GM12878 (cell line): Measurements from ENCODE around the gene MAB21L4.

ENCODE experiments used
- CREM ChIP-seq: IDR thresholded peaks from 2 replicates; pipeline ENCODE4 v1.6.1; 2014; ENCODE audit warnings: antibody characterized with exemption, low read depth
- FOXM1 ChIP-seq: IDR thresholded peaks from 2 replicates; pipeline ENCODE4 v1.6.1; 2012; ENCODE audit warnings: low read depth, mild to moderate bottlenecking, inconsistent platforms, low read length, moderate library complexity
- NFIC ChIP-seq: IDR thresholded peaks from 2 replicates; pipeline ENCODE4 v1.6.1; 2012; ENCODE audit warnings: low read depth, mild to moderate bottlenecking, inconsistent platforms, low read length, moderate library complexity
- PAX8 ChIP-seq: fragments of 450-650 bp; IDR thresholded peaks from 2 replicates; pipeline ENCODE4 v1.6.1; 2017; ENCODE audit warnings: mild to moderate bottlenecking, moderate library complexity
- POLR2A ChIP-seq: IDR thresholded peaks from 2 replicates; pipeline ENCODE4 v1.6.1; 2011; ENCODE audit warnings: low read depth, mild to moderate bottlenecking, low read length
- RELA ChIP-seq: fragments of 450-650 bp; IDR thresholded peaks from 2 replicates; pipeline ENCODE4 v1.8.0; 2014; ENCODE audit warnings: borderline replicate concordance; ENCODE audit not compliant: partially characterized antibody
- SPI1 ChIP-seq: IDR thresholded peaks from 2 replicates; pipeline ENCODE4 v1.6.1; 2011; ENCODE audit warnings: low read depth, mild to moderate bottlenecking, low read length, moderate library complexity, borderline replicate concordance; ENCODE audit not compliant: insufficient read depth
- ZZZ3 ChIP-seq: IDR thresholded peaks from 2 replicates; pipeline ENCODE4 v1.6.1; 2011; ENCODE audit warnings: low read depth; ENCODE audit not compliant: control insufficient read depth, insufficient read length
- TF ChIP-seq, protein P1 (sequence below), 3 experiments: IDR thresholded peaks in 2 of 3; conservative IDR thresholded peaks in 1 of 3; 2 replicates each; pipeline ENCODE4 v1.5.1; 2011; ENCODE audit warnings: low read depth in 3 of 3, low read length in 3 of 3, mild to moderate bottlenecking in 3 of 3, control low read depth in 2 of 3, moderate library complexity in 2 of 3, inconsistent platforms in 1 of 3, mixed read lengths in 1 of 3; ENCODE audit not compliant: control insufficient read depth in 2 of 3, insufficient read depth in 1 of 3; ENCODE audit errors: extremely low read depth in 1 of 3
- TF ChIP-seq, protein P2 (sequence below): IDR thresholded peaks from 2 replicates; pipeline ENCODE4 v1.6.1; 2012; ENCODE audit warnings: mild to moderate bottlenecking, low read depth, low read length

DNA sequence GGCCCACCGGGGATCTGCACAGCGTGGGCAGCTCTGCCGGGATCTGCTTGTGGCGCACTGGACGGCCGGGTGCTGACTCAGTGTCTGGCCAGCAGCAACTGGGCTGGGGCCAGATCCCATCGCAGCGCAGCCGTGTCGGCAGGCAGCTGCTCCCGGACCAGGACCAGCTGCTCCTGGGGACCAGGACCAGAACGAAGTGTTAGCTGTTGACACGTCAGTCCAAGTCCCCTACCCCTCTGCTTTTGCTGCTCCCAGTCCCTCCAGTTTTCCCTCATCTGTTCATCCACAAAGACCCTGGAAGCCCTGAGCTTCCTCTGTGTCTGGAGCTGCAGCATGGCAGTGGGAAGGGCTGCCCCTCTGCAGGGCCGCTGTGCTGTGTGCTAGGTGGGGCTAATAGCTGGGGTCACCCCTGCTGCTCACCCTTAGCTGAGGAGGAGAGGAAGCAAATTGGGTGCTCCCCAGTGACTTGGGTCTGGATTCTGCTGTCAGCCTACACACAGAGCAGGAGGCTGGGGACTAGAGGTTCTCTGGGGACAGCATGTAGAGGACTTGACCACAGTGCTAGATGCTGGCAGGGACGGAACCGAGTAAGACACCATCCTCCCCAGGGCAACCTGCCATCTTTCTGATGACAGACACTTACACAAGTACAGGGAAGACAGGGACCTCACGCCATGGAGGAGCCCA is 59.0 kb downstream of the MAB21L4 start:
- TF ChIP-seq CREM (no peak), NFIC (no peak), FOXM1 (no peak), PAX8 (no peak), RELA (no peak), POLR2A (no peak), SPI1 (no peak), ZZZ3 (no peak)
- TF ChIP-seq, protein P1, sequence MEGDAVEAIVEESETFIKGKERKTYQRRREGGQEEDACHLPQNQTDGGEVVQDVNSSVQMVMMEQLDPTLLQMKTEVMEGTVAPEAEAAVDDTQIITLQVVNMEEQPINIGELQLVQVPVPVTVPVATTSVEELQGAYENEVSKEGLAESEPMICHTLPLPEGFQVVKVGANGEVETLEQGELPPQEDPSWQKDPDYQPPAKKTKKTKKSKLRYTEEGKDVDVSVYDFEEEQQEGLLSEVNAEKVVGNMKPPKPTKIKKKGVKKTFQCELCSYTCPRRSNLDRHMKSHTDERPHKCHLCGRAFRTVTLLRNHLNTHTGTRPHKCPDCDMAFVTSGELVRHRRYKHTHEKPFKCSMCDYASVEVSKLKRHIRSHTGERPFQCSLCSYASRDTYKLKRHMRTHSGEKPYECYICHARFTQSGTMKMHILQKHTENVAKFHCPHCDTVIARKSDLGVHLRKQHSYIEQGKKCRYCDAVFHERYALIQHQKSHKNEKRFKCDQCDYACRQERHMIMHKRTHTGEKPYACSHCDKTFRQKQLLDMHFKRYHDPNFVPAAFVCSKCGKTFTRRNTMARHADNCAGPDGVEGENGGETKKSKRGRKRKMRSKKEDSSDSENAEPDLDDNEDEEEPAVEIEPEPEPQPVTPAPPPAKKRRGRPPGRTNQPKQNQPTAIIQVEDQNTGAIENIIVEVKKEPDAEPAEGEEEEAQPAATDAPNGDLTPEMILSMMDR (IDR thresholded peaks at IDR 0.05 in 2 of 3, conservative IDR thresholded peaks at IDR 0.05 in 1 of 3; ENCODE audit: control insufficient read depth in 2 of 3, extremely low read depth in 1 of 3, insufficient read depth in 1 of 3, low read depth in 3 of 3, low read length in 3 of 3): no peak
- TF ChIP-seq, protein P2, sequence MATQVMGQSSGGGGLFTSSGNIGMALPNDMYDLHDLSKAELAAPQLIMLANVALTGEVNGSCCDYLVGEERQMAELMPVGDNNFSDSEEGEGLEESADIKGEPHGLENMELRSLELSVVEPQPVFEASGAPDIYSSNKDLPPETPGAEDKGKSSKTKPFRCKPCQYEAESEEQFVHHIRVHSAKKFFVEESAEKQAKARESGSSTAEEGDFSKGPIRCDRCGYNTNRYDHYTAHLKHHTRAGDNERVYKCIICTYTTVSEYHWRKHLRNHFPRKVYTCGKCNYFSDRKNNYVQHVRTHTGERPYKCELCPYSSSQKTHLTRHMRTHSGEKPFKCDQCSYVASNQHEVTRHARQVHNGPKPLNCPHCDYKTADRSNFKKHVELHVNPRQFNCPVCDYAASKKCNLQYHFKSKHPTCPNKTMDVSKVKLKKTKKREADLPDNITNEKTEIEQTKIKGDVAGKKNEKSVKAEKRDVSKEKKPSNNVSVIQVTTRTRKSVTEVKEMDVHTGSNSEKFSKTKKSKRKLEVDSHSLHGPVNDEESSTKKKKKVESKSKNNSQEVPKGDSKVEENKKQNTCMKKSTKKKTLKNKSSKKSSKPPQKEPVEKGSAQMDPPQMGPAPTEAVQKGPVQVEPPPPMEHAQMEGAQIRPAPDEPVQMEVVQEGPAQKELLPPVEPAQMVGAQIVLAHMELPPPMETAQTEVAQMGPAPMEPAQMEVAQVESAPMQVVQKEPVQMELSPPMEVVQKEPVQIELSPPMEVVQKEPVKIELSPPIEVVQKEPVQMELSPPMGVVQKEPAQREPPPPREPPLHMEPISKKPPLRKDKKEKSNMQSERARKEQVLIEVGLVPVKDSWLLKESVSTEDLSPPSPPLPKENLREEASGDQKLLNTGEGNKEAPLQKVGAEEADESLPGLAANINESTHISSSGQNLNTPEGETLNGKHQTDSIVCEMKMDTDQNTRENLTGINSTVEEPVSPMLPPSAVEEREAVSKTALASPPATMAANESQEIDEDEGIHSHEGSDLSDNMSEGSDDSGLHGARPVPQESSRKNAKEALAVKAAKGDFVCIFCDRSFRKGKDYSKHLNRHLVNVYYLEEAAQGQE: no peak
